OCI-LY1 (cell line): Measurements from ENCODE around the gene GRB7.

Experiments used
- H2AFZ ChIP-seq: fragments of 200-600 bp; sonication (generic), shearing (Covaris generic); 2 replicates; pipeline ENCODE4 v1.6.0; 2014; ENCODE audit warnings: antibody characterized with exemption, mild to moderate bottlenecking, low read length
- H3F3A ChIP-seq: fragments of 200-600 bp; sonication (generic), shearing (Covaris generic); 2 replicates; pipeline ENCODE4 v1.6.0; 2014; ENCODE audit warnings: mild to moderate bottlenecking, antibody characterized with exemption, low read length, moderate library complexity; ENCODE audit not compliant: insufficient read depth
- H3K27ac ChIP-seq: fragments of 200-600 bp; sonication (generic); 2 replicates; pipeline ENCODE4 v1.5.1; 2014; ENCODE audit warnings: low read length, mixed run types, mild to moderate bottlenecking, low read depth; ENCODE audit not compliant: poor library complexity, severe bottlenecking
- H3K27me3 ChIP-seq: fragments of 200-600 bp; sonication (generic); 2 replicates; pipeline ENCODE4 v1.6.0; 2014; ENCODE audit warnings: antibody characterized with exemption, mild to moderate bottlenecking, low read length, moderate library complexity; ENCODE audit not compliant: insufficient read depth
- H3K36me3 ChIP-seq: fragments of 200-600 bp; sonication (generic); 2 replicates; pipeline ENCODE4 v1.6.1; 2014; ENCODE audit warnings: mild to moderate bottlenecking, antibody characterized with exemption, low read length, moderate library complexity, mixed read lengths; ENCODE audit not compliant: insufficient read depth
- H3K4me1 ChIP-seq: fragments of 200-600 bp; sonication (generic); 2 replicates; pipeline ENCODE4 v1.5.1; 2014; ENCODE audit warnings: mild to moderate bottlenecking, low read length, moderate library complexity; ENCODE audit not compliant: insufficient read depth, severe bottlenecking
- H3K4me2 ChIP-seq: fragments of 200-600 bp; sonication (generic), shearing (Covaris generic); 2 replicates; pipeline ENCODE4 v1.6.1; 2014; ENCODE audit warnings: low read length
- H3K4me3 ChIP-seq: fragments of 200-600 bp; sonication (generic); 2 replicates; pipeline ENCODE4 v1.5.1; 2014; ENCODE audit warnings: low read length, low read depth, mild to moderate bottlenecking, mixed read lengths; ENCODE audit not compliant: poor library complexity, severe bottlenecking
- H3K79me2 ChIP-seq: fragments of 200-600 bp; shearing (Covaris generic); 2 replicates; pipeline ENCODE4 v1.6.1; 2016; ENCODE audit warnings: mixed run types, low read length, mixed read lengths; ENCODE audit not compliant: insufficient read depth
- H3K9ac ChIP-seq: fragments of 200-600 bp; sonication (generic), shearing (Covaris generic); 2 replicates; pipeline ENCODE4 v1.6.1; 2014; ENCODE audit warnings: mild to moderate bottlenecking, low read length, mixed read lengths
- H3K9me2 ChIP-seq: fragments of 200-600 bp; sonication (generic), shearing (Covaris generic); 2 replicates; pipeline ENCODE4 v1.6.1; 2014; ENCODE audit warnings: low read depth, mild to moderate bottlenecking, low read length, mixed read lengths
- H3K9me3 ChIP-seq: fragments of 200-600 bp; shearing (Covaris generic); 2 replicates; pipeline ENCODE4 v1.6.1; 2014; ENCODE audit warnings: low read length, mixed read lengths
- H4K20me1 ChIP-seq: fragments of 200-600 bp; sonication (generic), shearing (Covaris generic); 2 replicates; pipeline ENCODE4 v1.6.0; 2016; ENCODE audit warnings: mild to moderate bottlenecking, low read length; ENCODE audit not compliant: insufficient read depth
- CTCF ChIP-seq: fragments of 200-600 bp; sonication (generic), shearing (Covaris generic); IDR thresholded peaks from 2 replicates; pipeline ENCODE4 v1.5.1; 2017; ENCODE audit warnings: mild to moderate bottlenecking, antibody characterized with exemption, low read length, moderate library complexity, mixed read lengths
- EZH2 ChIP-seq: fragments of 200-600 bp; sonication (generic), shearing (Covaris generic); IDR thresholded peaks from 2 replicates; pipeline ENCODE4 v1.8.0; 2017; ENCODE audit warnings: borderline replicate concordance, mixed run types, mild to moderate bottlenecking, antibody characterized with exemption, low read length, moderate library complexity, mixed read lengths

Gene GRB7

GRCh38 chr17:39769974-39770587 lies 32.3 kb downstream of the GRB7 start:
- Histone ChIP-seq H3K9me2 (no peaks in the 10 kb centered on the region), H3K27me3 (no peaks in the 10 kb centered on the region), H3K9me3 (no peaks in the 10 kb centered on the region), H3F3A (peaks cover 6% of the 10 kb centered on the region; the same call in 1 of the 2 replicates), H3K4me3 (peak overlapping the region; percentile 80), H4K20me1 (no peaks in the 10 kb centered on the region), H3K4me1 (peaks cover 99% of the 10 kb centered on the region), H2AFZ (no peak overlapping the region), H3K4me2 (peak overlapping the region; percentile 97), H3K36me3 (peaks cover 100% of the 10 kb centered on the region), H3K79me2 (peaks cover 85% of the 10 kb centered on the region), H3K9ac (peak overlapping the region; percentile 84), H3K27ac (peak overlapping the region; percentile 92)
- TF ChIP-seq EZH2 (no peak), CTCF (no peak)

GRCh38 chr17:39772415-39772814 lies 34.7 kb downstream of the GRB7 start:
- H3K27ac ChIP-seq = peak overlapping the region; percentile 92
- H3K36me3 ChIP-seq = peaks cover 98% of the 10 kb centered on the region
- H3K9ac ChIP-seq = peak overlapping the region; percentile 84
- H3K79me2 ChIP-seq = peaks cover 97% of the 10 kb centered on the region
- no peaks in the 10 kb centered on the region for H3K27me3 ChIP-seq
- no peaks in the 10 kb centered on the region for H3K9me2 ChIP-seq
- H3K4me3 ChIP-seq = peak overlapping the region; percentile 80
- H3K4me1 ChIP-seq = peaks cover 90% of the 10 kb centered on the region
- no peak overlapping the region for H2AFZ ChIP-seq
- peaks cover 6% of the 10 kb centered on the region; the same call in 1 of the 2 replicates for H3F3A ChIP-seq
- TF ChIP-seq EZH2 (no peak), CTCF (no peak)
- no peaks in the 10 kb centered on the region for H3K9me3 ChIP-seq
- H4K20me1 ChIP-seq = no peaks in the 10 kb centered on the region
- H3K4me2 ChIP-seq = peak overlapping the region; percentile 97

GRCh38 chr17:39772987-39773934 lies 35.5 kb downstream of the GRB7 start:
- H3K4me1 ChIP-seq = peaks cover 85% of the 10 kb centered on the region
- peak overlapping the region; percentile 80 for H3K4me3 ChIP-seq

More at GRCh38 chr17:39772987-39773934, 35.5 kb downstream of the GRB7 start:
- H3F3A ChIP-seq = peaks cover 6% of the 10 kb centered on the region; the same call in 1 of the 2 replicates
- H2AFZ ChIP-seq = no peak overlapping the region
- H3K36me3 ChIP-seq = peaks cover 93% of the 10 kb centered on the region
- H3K9me3 ChIP-seq = no peaks in the 10 kb centered on the region
- H3K9me2 ChIP-seq = no peaks in the 10 kb centered on the region
- H3K27me3 ChIP-seq = no peaks in the 10 kb centered on the region
- peak overlapping the region; percentile 92 for H3K27ac ChIP-seq
- TF ChIP-seq CTCF (no peak), EZH2 (no peak)
- H4K20me1 ChIP-seq = no peaks in the 10 kb centered on the region
- H3K9ac ChIP-seq = peak overlapping the region; percentile 84
- peaks cover 99% of the 10 kb centered on the region for H3K79me2 ChIP-seq
- H3K4me2 ChIP-seq = peak overlapping the region; percentile 97
